Type B pancreatic cell (in vitro differentiated cells): Measurements from ENCODE around the gene CTDSP2. TPM values are rescaled to one million over a fixed set of nuclear protein-coding genes. Genes with fewer than 3 reads are reported as not detected.

Experiments
- DNase-seq: peaks from one replicate; pipeline ENCODE4 v3.0.0; 2021; ENCODE audit warnings: mixed read lengths; ENCODE audit not compliant: unreplicated experiment; ENCODE audit errors: extremely low spot score
- H3K27ac Mint-ChIP-seq: 2 replicates; pipeline ENCODE4 v1.8.0; 2021; ENCODE audit warnings: mild to moderate bottlenecking, mixed read lengths
- H3K27me3 Mint-ChIP-seq: 2 replicates; pipeline ENCODE4 v1.8.0; 2021; ENCODE audit warnings: mixed read lengths
- H3K36me3 Mint-ChIP-seq: 2 replicates; pipeline ENCODE4 v1.8.0; 2021; ENCODE audit warnings: mixed read lengths
- H3K4me1 Mint-ChIP-seq: one replicate; pipeline ENCODE4 v1.8.0; 2021; ENCODE audit warnings: mixed read lengths; ENCODE audit not compliant: unreplicated experiment
- H3K4me3 Mint-ChIP-seq: 2 replicates; pipeline ENCODE4 v1.8.0; 2021; ENCODE audit warnings: mild to moderate bottlenecking, mixed read lengths
- H3K9me3 Mint-ChIP-seq: 2 replicates; pipeline ENCODE4 v1.8.0; 2021; ENCODE audit warnings: mixed read lengths
- CTCF ChIP-seq: fragments of 200-600 bp; sonication (generic); conservative IDR thresholded peaks from 2 replicates; pipeline ENCODE4 v1.5.0; 2021; ENCODE audit warnings: antibody characterized with exemption, mild to moderate bottlenecking
- total RNA-seq: library from RNA; stranded (reverse); gene quantifications from 2 replicates; pipeline ENCODE4 v1.2.1, GENCODE V29; 2021; ENCODE audit warnings: low replicate concordance

CTDSP2 gene
- total RNA-seq, 1 donor from 2014 or later: 183 TPM

- peaks cover 9% of the 10 kb centered on the region for H3K4me1 Mint-ChIP-seq
- no peaks in the 10 kb centered on the region for H3K27me3 Mint-ChIP-seq
- H3K27ac Mint-ChIP-seq: no peak overlapping the region
- no peak overlapping the region for H3K4me3 Mint-ChIP-seq
- TF ChIP-seq CTCF: no peak
- DNase-seq: no peak
- no peaks in the 10 kb centered on the region for H3K9me3 Mint-ChIP-seq
- H3K36me3 Mint-ChIP-seq: peaks cover 4% of the 10 kb centered on the region
These were observed 31.1 kb downstream of the CTDSP2 start for GRCh38 chr12:57815177-57816000.

GRCh38 chr12:57813971-57814772, 32.4 kb downstream of the CTDSP2 start:
- Mint-ChIP-seq H3K27me3 (no peaks in the 10 kb centered on the region), H3K4me3 (no peak overlapping the region), H3K36me3 (peaks cover 4% of the 10 kb centered on the region), H3K4me1 (peaks cover 9% of the 10 kb centered on the region), H3K27ac (no peak overlapping the region), H3K9me3 (no peaks in the 10 kb centered on the region)
- no peak for DNase-seq
- no peak for TF ChIP-seq CTCF

- no peak for TF ChIP-seq CTCF
- H3K27ac Mint-ChIP-seq: no peak overlapping the region
These were observed 33.2 kb downstream of the CTDSP2 start for GRCh38 chr12:57813111-57813970.

GRCh38 chr12:57811028-57811755, 35.3 kb downstream of the CTDSP2 start:
- Mint-ChIP-seq H3K36me3 (no peaks in the 10 kb centered on the region), H3K4me1 (no peaks in the 10 kb centered on the region), H3K4me3 (no peak overlapping the region), H3K27me3 (no peaks in the 10 kb centered on the region), H3K9me3 (no peaks in the 10 kb centered on the region), H3K27ac (no peak overlapping the region)
- DNase-seq: no peak
- no peak for TF ChIP-seq CTCF

More at GRCh38 chr12:57813111-57813970, 33.2 kb downstream of the CTDSP2 start:
- Mint-ChIP-seq H3K9me3 (no peaks in the 10 kb centered on the region), H3K27me3 (no peaks in the 10 kb centered on the region), H3K4me3 (no peak overlapping the region), H3K4me1 (peaks cover 1% of the 10 kb centered on the region), H3K36me3 (no peaks in the 10 kb centered on the region)
- no peak for DNase-seq

GRCh38 chr12:57810450-57810849, 36.1 kb downstream of the CTDSP2 start:
- Mint-ChIP-seq H3K27me3 (no peaks in the 10 kb centered on the region), H3K36me3 (no peaks in the 10 kb centered on the region), H3K9me3 (no peaks in the 10 kb centered on the region), H3K27ac (no peak overlapping the region), H3K4me1 (no peaks in the 10 kb centered on the region), H3K4me3 (no peak overlapping the region)
- no peak for TF ChIP-seq CTCF
- DNase-seq: no peak
